Stomach (tissue), 9 donors: ENCODE results near the gene CLN3. TPM values are rescaled to one million over a fixed set of nuclear protein-coding genes. Genes with fewer than 3 reads are reported as not detected.
"Not testable (repeated sequence)": the region's sequence is repeated elsewhere in the genome, so short reads cannot be mapped to it uniquely, and the experiment has no call there.

Experiments used
- DNase-seq, 2 donors: peaks; one replicate each; pipeline versions ENCODE4 v3.0.0 to v3.0.0-alpha.2; 2013 to 2019
- H3K27ac ChIP-seq, 5 donors: fragments of 200-600 bp in 4 of 5; sonication (generic) in 4 of 5; one replicate each; pipeline ENCODE4 v1.5.1; 2013 to 2019; ENCODE audit warnings: mild to moderate bottlenecking in 1 of 5, moderate library complexity in 1 of 5
- H3K27me3 ChIP-seq, 3 donors: fragments of 200-600 bp; sonication (generic); one replicate each; pipeline ENCODE4 v1.5.1; 2017 to 2019; ENCODE audit warnings: mixed run types in 1 of 3
- H3K36me3 ChIP-seq, 4 donors: fragments of 200-600 bp; sonication (generic); 1 replicate in 3 of 4; 2 replicates in 1 of 4; pipeline ENCODE4 v1.5.1; 2016 to 2019
- H3K4me1 ChIP-seq, 4 donors: fragments of 200-600 bp; sonication (generic); one replicate each; pipeline ENCODE4 v1.5.1; 2016 to 2019
- H3K4me3 ChIP-seq, 4 donors: fragments of 200-600 bp; sonication (generic) in 3 of 4; one replicate each; pipeline ENCODE4 v1.5.1; 2016 to 2019; ENCODE audit warnings: mild to moderate bottlenecking in 1 of 4
- H3K9me3 ChIP-seq, 4 donors: fragments of 200-600 bp; sonication (generic); one replicate each; pipeline ENCODE4 v1.5.1; 2016 to 2019
- WGBS, 5 donors: extraction: QIAGEN DNeasy Blood & Tissue Kit in 3 of 5; methylation state at CpG; one replicate each; pipeline versions ENCODE4 v1.1.5 to v1.1.7; 2013 to 2018; 5-methylcytosine and 5-hydroxymethylcytosine counted together
- intact Hi-C: fragments of 100-400 bp; cut with DNase I; formaldehyde crosslinking; loops from one replicate; pipeline ENCODE4 v1.15.1; 2023; ENCODE audit warnings: low total_unique reads
- polyA plus RNA-seq, 3 donors: library from polyadenylated mRNA; stranded (reverse); fragments of 200-250 nt; gene quantifications; one replicate each; pipeline ENCODE4 v1.2.3, GENCODE V29; 2013
- total RNA-seq, 5 donors: library from RNA; depleted of rRNA; stranded (reverse); fragments of >200 nt; gene quantifications; one replicate each; pipeline versions ENCODE4 v1.1.0 to v1.2.3, GENCODE V29; 2014 to 2016
- donor health status: healthy with polysubstance abuse.
- donor health status: Bipolar disorder and iron deficiency.
- donor health status: healthy.

Gene CLN3
- total and polyA plus RNA-seq, 8 donors: 6.6 to 55.6 (median 21.4) TPM

DNA sequence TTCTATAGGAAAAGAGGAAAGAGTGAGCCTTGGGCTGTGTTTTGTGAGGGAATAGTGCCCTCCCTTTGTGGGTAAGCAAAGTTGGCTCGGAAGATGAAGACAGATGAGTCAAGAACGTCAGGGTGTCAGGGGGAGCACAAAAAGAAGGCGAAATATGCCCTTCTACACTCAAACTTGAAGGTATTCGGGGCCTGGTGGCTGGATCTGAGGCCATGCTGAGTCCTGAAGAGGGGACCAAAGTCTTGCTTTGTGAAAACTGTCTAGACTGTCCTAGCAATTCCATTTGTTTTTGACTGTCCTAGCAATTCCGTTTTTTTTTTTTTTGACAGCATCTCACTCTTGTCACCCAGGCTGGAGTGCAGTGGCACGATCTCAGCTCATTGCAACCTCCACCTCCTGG, 53.0 kb downstream of the CLN3 start:
- intact Hi-C loops, H3K4me3 ChIP-seq, H3K36me3 ChIP-seq, H3K4me1 ChIP-seq, DNase-seq, H3K9me3 ChIP-seq, H3K27ac ChIP-seq, H3K27me3 ChIP-seq: not testable (repeated sequence)
- WGBS, 5 donors: 64 to 95% (median 89%) methylated on average over 2 to 4 of the region's 6 CpGs

- whole genome bisulfite sequencing, 5 donors: 83 to 96% (median 96%) methylated on average over 2 to 17 of the region's 29 CpGs; no CpG with 5 or more reads in 2 of the 5 donors
- DNase-seq, intact Hi-C loops: not testable (repeated sequence)
Measured at GRCh38 chr16:28435340-28435739, 56.5 kb downstream of the CLN3 start.

More at GRCh38 chr16:28435340-28435739, 56.5 kb downstream of the CLN3 start:
- not testable (repeated sequence) for H3K27me3 ChIP-seq, H3K4me3 ChIP-seq, H3K36me3 ChIP-seq, H3K9me3 ChIP-seq, H3K4me1 ChIP-seq, H3K27ac ChIP-seq

Other genes with a start within 250 kb of the CLN3 start
- 1 to 10 TPM in 1 of 5 donors, under 1 TPM in 3, not detected in 1; 0.37 to 2.0 (median 0.74) TPM for gene SBK1, start 199.5 kb downstream of the CLN3 start, total RNA-seq
- under 1 TPM; 0.31 to 0.87 (median 0.63) TPM for gene SBK1, start 199.5 kb downstream of the CLN3 start, polyA plus RNA-seq
- 1 to 10 TPM in 2 of 5 donors, not detected in 3; 2.3 to 6.8 TPM for gene NPIPB6, start 128.6 kb downstream of the CLN3 start, total RNA-seq
- gene NPIPB6, start 128.6 kb downstream of the CLN3 start, polyA plus RNA-seq: 1 to 10 TPM in 1 of 3 donors, not detected in 2; 1.8 TPM
- gene EIF3CL, start 88.2 kb downstream of the CLN3 start, total RNA-seq: 100 to 1,000 TPM in 3 of 5 donors, 10 to 100 TPM in 2; 96.0 to 227 (median 110) TPM
- gene EIF3CL, start 88.2 kb downstream of the CLN3 start, polyA plus RNA-seq: 100 to 1,000 TPM in 1 of 3 donors, 10 to 100 TPM in 2; 63.4 to 101 (median 77.1) TPM
- gene NPIPB7, start 19.7 kb downstream of the CLN3 start, total RNA-seq: not detected
- gene NPIPB7, start 19.7 kb downstream of the CLN3 start, polyA plus RNA-seq: under 1 TPM in 1 of 3 donors, not detected in 2; 0.28 TPM
- gene APOBR, start 2.6 kb upstream of the CLN3 start, total RNA-seq: 10 to 100 TPM in 1 of 5 donors, 1 to 10 TPM in 2, not detected in 2; 1.1 to 86.9 (median 1.2) TPM
- 1 to 10 TPM in 1 of 3 donors, under 1 TPM in 2; 0.83 to 1.5 (median 0.92) TPM for gene APOBR, start 2.6 kb upstream of the CLN3 start, polyA plus RNA-seq
- gene IL27, start 14.8 kb upstream of the CLN3 start, total RNA-seq: not detected
- gene IL27, start 14.8 kb upstream of the CLN3 start, polyA plus RNA-seq: under 1 TPM in 1 of 3 donors, not detected in 2; 0.20 TPM
- 100 to 1,000 TPM in 1 of 5 donors, 10 to 100 TPM in 3, 1 to 10 TPM in 1; 4.2 to 251 (median 14.0) TPM for gene NUPR1, start 46.9 kb upstream of the CLN3 start, total RNA-seq
- 100 to 1,000 TPM; 123 to 239 (median 126) TPM for gene NUPR1, start 46.9 kb upstream of the CLN3 start, polyA plus RNA-seq
- 100 to 1,000 TPM in 1 of 5 donors, 10 to 100 TPM in 2, 1 to 10 TPM in 2; 4.3 to 115 (median 12.9) TPM for gene SGF29, start 61.8 kb upstream of the CLN3 start, total RNA-seq
- 10 to 100 TPM; 32.2 to 52.5 (median 33.7) TPM for gene SGF29, start 61.8 kb upstream of the CLN3 start, polyA plus RNA-seq
- gene SULT1A2, start 105.0 kb upstream of the CLN3 start, total RNA-seq: under 1 TPM in 3 of 5 donors, not detected in 2; 0.18 to 0.87 (median 0.43) TPM
- 1 to 10 TPM; 1.1 to 2.4 (median 1.5) TPM for gene SULT1A2, start 105.0 kb upstream of the CLN3 start, polyA plus RNA-seq
- gene SULT1A1, start 118.0 kb upstream of the CLN3 start, total RNA-seq: 10 to 100 TPM in 4 of 5 donors, 1 to 10 TPM in 1; 6.2 to 99.8 (median 66.9) TPM
- gene SULT1A1, start 118.0 kb upstream of the CLN3 start, polyA plus RNA-seq: 10 to 100 TPM; 27.7 to 74.8 (median 34.4) TPM
- gene NPIPB8, start 146.0 kb upstream of the CLN3 start, total RNA-seq: 1 to 10 TPM in 1 of 5 donors, not detected in 4; 1.0 TPM
- gene NPIPB8, start 146.0 kb upstream of the CLN3 start, polyA plus RNA-seq: under 1 TPM in 1 of 3 donors, not detected in 2; 0.08 TPM
- gene EIF3C, start 219.4 kb upstream of the CLN3 start, total RNA-seq: 100 to 1,000 TPM; 147 to 878 (median 271) TPM
- 1,000 to 10,000 TPM in 1 of 3 donors, 100 to 1,000 TPM in 2; 590 to 1,037 (median 927) TPM for gene EIF3C, start 219.4 kb upstream of the CLN3 start, polyA plus RNA-seq